H9 (cell line): ENCODE measurements around the gene HMGCS1. TPM values are rescaled to one million over a fixed set of nuclear protein-coding genes. Genes with fewer than 3 reads are reported as not detected.
A peak's percentile ranks its signal among the peaks of the same experiment; 100 is the strongest.

Experiments used
- DNase-seq: peaks from one replicate; pipeline ENCODE4 v3.0.0-alpha.2; 2017
- H2AFZ ChIP-seq: one replicate; pipeline ENCODE4 v1.6.1; 2013; ENCODE audit warnings: mild to moderate bottlenecking, low read length, control low read depth, moderate library complexity
- H2AK5ac ChIP-seq: 2 replicates; pipeline ENCODE4 v1.6.1; 2013; ENCODE audit warnings: low read length, control low read depth, mixed read lengths; ENCODE audit not compliant: insufficient read length
- H2BK120ac ChIP-seq: one replicate; pipeline ENCODE4 v1.6.1; 2013; ENCODE audit warnings: low read depth, mild to moderate bottlenecking, low read length, control low read depth, inconsistent platforms; ENCODE audit not compliant: poor library complexity, severe bottlenecking
- H2BK12ac ChIP-seq: 2 replicates; pipeline ENCODE4 v1.6.1; 2013; ENCODE audit warnings: low read length, control low read depth, mixed read lengths, low read depth; ENCODE audit not compliant: insufficient read length
- H2BK15ac ChIP-seq: 2 replicates; pipeline ENCODE4 v1.6.1; 2013; ENCODE audit warnings: low read depth, low read length, control low read depth
- H2BK20ac ChIP-seq: one replicate; pipeline ENCODE4 v1.6.1; 2013; ENCODE audit warnings: low read depth, mild to moderate bottlenecking, low read length, control low read depth, inconsistent platforms; ENCODE audit not compliant: poor library complexity, severe bottlenecking
- H2BK5ac ChIP-seq: 2 replicates; pipeline ENCODE4 v1.6.1; 2013; ENCODE audit warnings: low read length, control low read depth, mixed read lengths; ENCODE audit not compliant: insufficient read length
- H3K14ac ChIP-seq: 2 replicates; pipeline ENCODE4 v1.6.1; 2013; ENCODE audit warnings: low read length, control low read depth; ENCODE audit not compliant: insufficient read depth
- H3K18ac ChIP-seq: 2 replicates; pipeline ENCODE4 v1.6.1; 2013; ENCODE audit warnings: low read depth, mild to moderate bottlenecking, mixed read lengths, low read length, control low read depth; ENCODE audit not compliant: insufficient read length
- H3K23ac ChIP-seq: 2 replicates; pipeline ENCODE4 v1.6.1; 2013; ENCODE audit warnings: low read length, control low read depth, mixed read lengths, low read depth; ENCODE audit not compliant: insufficient read length
- H3K23me2 ChIP-seq: 2 replicates; pipeline ENCODE4 v1.6.1; 2013; ENCODE audit warnings: low read depth, mild to moderate bottlenecking, mixed read lengths, low read length, control low read depth; ENCODE audit not compliant: insufficient read length, poor library complexity, severe bottlenecking
- H3K27ac ChIP-seq: 2 replicates; pipeline ENCODE4 v1.5.1; 2013; ENCODE audit warnings: low read length, control low read depth, mixed read lengths, low read depth; ENCODE audit not compliant: insufficient read length
- H3K27me3 ChIP-seq: 2 replicates; pipeline ENCODE4 v1.6.1; 2013; ENCODE audit warnings: low read length, control low read depth, inconsistent platforms; ENCODE audit not compliant: insufficient read depth
- H3K4ac ChIP-seq: 2 replicates; pipeline ENCODE4 v1.6.1; 2013; ENCODE audit warnings: low read depth, mild to moderate bottlenecking, control low read depth, inconsistent platforms, low read length, moderate library complexity
- H3K4me1 ChIP-seq: 2 replicates; pipeline ENCODE4 v1.6.1; 2013; ENCODE audit warnings: low read length, control low read depth, inconsistent platforms; ENCODE audit not compliant: insufficient read depth
- H3K4me2 ChIP-seq: 2 replicates; pipeline ENCODE4 v1.6.1; 2013; ENCODE audit warnings: low read length, control low read depth, mixed read lengths; ENCODE audit not compliant: insufficient read length, insufficient read depth
- H3K56ac ChIP-seq: 2 replicates; pipeline ENCODE4 v1.6.1; 2013; ENCODE audit warnings: low read depth, mild to moderate bottlenecking, mixed read lengths, low read length, control low read depth; ENCODE audit not compliant: insufficient read length
- H3K79me1 ChIP-seq: 2 replicates; pipeline ENCODE4 v1.6.1; 2013; ENCODE audit warnings: low read depth, mild to moderate bottlenecking, moderate library complexity, low read length, control low read depth, inconsistent platforms; ENCODE audit not compliant: insufficient read depth, poor library complexity, severe bottlenecking
- H3K79me2 ChIP-seq: 2 replicates; pipeline ENCODE4 v1.6.1; 2013; ENCODE audit warnings: low read length, control low read depth, inconsistent platforms; ENCODE audit not compliant: insufficient read depth
- H3K9ac ChIP-seq: 2 replicates; pipeline ENCODE4 v1.6.1; 2013; ENCODE audit warnings: low read length, control low read depth, mixed read lengths; ENCODE audit not compliant: insufficient read length; ENCODE audit errors: extremely low read depth
- H3K9me3 ChIP-seq: one replicate; pipeline ENCODE4 v1.6.1; 2013; ENCODE audit warnings: low read depth, low read length, inconsistent platforms; ENCODE audit not compliant: control insufficient read depth
- H3T11ph ChIP-seq: one replicate; pipeline ENCODE4 v1.6.1; 2013; ENCODE audit warnings: mild to moderate bottlenecking, low read length, control low read depth, inconsistent platforms
- H4K20me1 ChIP-seq: one replicate; pipeline ENCODE4 v1.6.1; 2013; ENCODE audit not compliant: control insufficient read depth, insufficient read length, insufficient read depth
- H4K5ac ChIP-seq: 2 replicates; pipeline ENCODE4 v1.6.1; 2013; ENCODE audit warnings: low read depth, mild to moderate bottlenecking, mixed read lengths, low read length, control low read depth; ENCODE audit not compliant: insufficient read length
- H4K8ac ChIP-seq: replicated peaks from 2 replicates; pipeline ENCODE4 v1.6.1; 2013; ENCODE audit warnings: low read length, control low read depth, mixed read lengths, low read depth; ENCODE audit not compliant: insufficient read length
- H4K91ac ChIP-seq: 2 replicates; pipeline ENCODE4 v1.6.1; 2013; ENCODE audit warnings: low read depth, mild to moderate bottlenecking, moderate library complexity, mixed read lengths, low read length, control low read depth; ENCODE audit not compliant: insufficient read length
- H3K27ac Mint-ChIP-seq, 3 experiments: 2 replicates in 2 of 3; 3 replicates in 1 of 3; pipeline ENCODE4 v1.8.0; 2020 to 2021; ENCODE audit warnings: mixed read lengths in 3 of 3, mild to moderate bottlenecking in 1 of 3, moderate library complexity in 1 of 3
- H3K27me3 Mint-ChIP-seq: 2 replicates; pipeline ENCODE4 v1.8.0; 2021; ENCODE audit warnings: low read depth, mild to moderate bottlenecking, moderate library complexity, mixed read lengths
- H3K36me3 Mint-ChIP-seq, 3 experiments: 2 replicates in 2 of 3; 3 replicates in 1 of 3; pipeline ENCODE4 v1.8.0; 2020 to 2021; ENCODE audit warnings: low read depth in 3 of 3, mixed read lengths in 3 of 3; ENCODE audit not compliant: insufficient read depth in 1 of 3
- H3K4me1 Mint-ChIP-seq, 2 experiments: 2 replicates each; pipeline ENCODE4 v1.8.0; 2020; ENCODE audit warnings: mixed read lengths in 2 of 2
- H3K4me3 Mint-ChIP-seq, 2 experiments: 2 replicates in 1 of 2; 3 replicates in 1 of 2; pipeline ENCODE4 v1.8.0; 2020 to 2021; ENCODE audit warnings: mild to moderate bottlenecking in 2 of 2, mixed read lengths in 2 of 2, moderate library complexity in 1 of 2
- H3K9me3 Mint-ChIP-seq, 2 experiments: 2 replicates in 1 of 2; 3 replicates in 1 of 2; pipeline ENCODE4 v1.8.0; 2020; ENCODE audit warnings: mild to moderate bottlenecking in 2 of 2, mixed read lengths in 2 of 2, moderate library complexity in 1 of 2
- WGBS: extraction: QIAGEN DNeasy Blood & Tissue Kit; methylation state at CpG from one replicate; pipeline ENCODE4 v1.1.7; 2013; ENCODE audit warnings: missing lambda C conversion rate, low lambda C conversion rate, mixed read lengths; ENCODE audit not compliant: insufficient read length; ENCODE audit errors: extremely low coverage; 5-methylcytosine and 5-hydroxymethylcytosine counted together
- total RNA-seq: library from RNA; stranded (reverse); gene quantifications from 2 replicates; pipeline ENCODE4 v1.2.1, GENCODE V29; 2021
- TF ChIP-seq, protein P1 (sequence below): fragments of 200-600 bp; sonication (generic); conservative IDR thresholded peaks from 3 replicates; pipeline ENCODE4 v1.8.0; 2021; ENCODE audit warnings: antibody characterized with exemption, mild to moderate bottlenecking

HMGCS1 gene
- total RNA-seq, 1 experiment from 2014 or later: 147 TPM

DNA sequence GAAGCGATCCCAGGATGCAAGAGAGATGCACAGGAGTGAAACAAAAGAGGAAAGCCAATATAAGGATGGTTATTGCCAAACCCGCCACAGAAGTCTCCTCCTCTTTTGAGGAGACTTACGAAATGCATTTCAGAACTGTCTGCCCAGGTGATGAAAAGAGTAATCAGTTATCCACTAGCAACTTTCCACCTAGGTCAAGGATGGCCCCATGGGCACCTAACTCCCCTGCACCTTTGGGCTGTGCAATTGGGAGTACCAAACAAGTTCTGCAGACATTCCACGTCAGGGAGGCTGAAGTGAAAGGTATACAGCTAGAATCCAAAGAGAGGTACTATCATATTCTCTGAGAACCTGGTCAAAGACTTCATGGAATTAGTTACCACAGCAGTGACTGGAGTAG is 25.7 kb downstream of the HMGCS1 start:
- Histone ChIP-seq H3K4me1 (no peaks in the 10 kb centered on the region), H2BK120ac (no peak overlapping the region), H3K4me2 (no peak overlapping the region), H3K9ac (no peak overlapping the region), H2BK12ac (no peak overlapping the region), H4K8ac (no peak overlapping the region), H2AFZ (no peak overlapping the region), H3K9me3 (no peaks in the 10 kb centered on the region), H2BK5ac (peak overlapping the region; percentile 29), H3K27me3 (no peaks in the 10 kb centered on the region), H4K20me1 (no peaks in the 10 kb centered on the region), H2BK15ac (no peak overlapping the region), H2BK20ac (no peak overlapping the region), H3K23me2 (no peaks in the 10 kb centered on the region), H3K27ac (no peak overlapping the region), H3K56ac (no peak overlapping the region), H3K14ac (no peak overlapping the region), H3T11ph (no peak overlapping the region), H3K79me2 (no peaks in the 10 kb centered on the region), H3K18ac (no peak overlapping the region), H4K91ac (no peak overlapping the region), H2AK5ac (no peak overlapping the region), H3K4ac (no peak overlapping the region), H3K79me1 (no peaks in the 10 kb centered on the region), H4K5ac (peak overlapping the region; percentile 72), H3K23ac (no peak overlapping the region)
- Mint-ChIP-seq H3K27ac (peak overlapping the region in 1 of 3 experiments; percentile 87; a peak in 2 of 7 replicates), H3K4me1 (no peaks in the 10 kb centered on the region), H3K4me3 (no peak overlapping the region), H3K27me3 (no peaks in the 10 kb centered on the region), H3K9me3 (no peaks in the 10 kb centered on the region), H3K36me3 (peaks cover 22 to 51% (median 38%) of the 10 kb centered on the region in 3 experiments; a peak in 6 of 7 replicates)
- DNase-seq: no peak
- WGBS: no CpG with 5 or more reads among the region's 4 CpGs
- TF ChIP-seq, protein P1, sequence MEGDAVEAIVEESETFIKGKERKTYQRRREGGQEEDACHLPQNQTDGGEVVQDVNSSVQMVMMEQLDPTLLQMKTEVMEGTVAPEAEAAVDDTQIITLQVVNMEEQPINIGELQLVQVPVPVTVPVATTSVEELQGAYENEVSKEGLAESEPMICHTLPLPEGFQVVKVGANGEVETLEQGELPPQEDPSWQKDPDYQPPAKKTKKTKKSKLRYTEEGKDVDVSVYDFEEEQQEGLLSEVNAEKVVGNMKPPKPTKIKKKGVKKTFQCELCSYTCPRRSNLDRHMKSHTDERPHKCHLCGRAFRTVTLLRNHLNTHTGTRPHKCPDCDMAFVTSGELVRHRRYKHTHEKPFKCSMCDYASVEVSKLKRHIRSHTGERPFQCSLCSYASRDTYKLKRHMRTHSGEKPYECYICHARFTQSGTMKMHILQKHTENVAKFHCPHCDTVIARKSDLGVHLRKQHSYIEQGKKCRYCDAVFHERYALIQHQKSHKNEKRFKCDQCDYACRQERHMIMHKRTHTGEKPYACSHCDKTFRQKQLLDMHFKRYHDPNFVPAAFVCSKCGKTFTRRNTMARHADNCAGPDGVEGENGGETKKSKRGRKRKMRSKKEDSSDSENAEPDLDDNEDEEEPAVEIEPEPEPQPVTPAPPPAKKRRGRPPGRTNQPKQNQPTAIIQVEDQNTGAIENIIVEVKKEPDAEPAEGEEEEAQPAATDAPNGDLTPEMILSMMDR: no peak
